ENCODE data around the gene LYZL1.
"Not testable (repeated sequence)": the region's sequence is repeated elsewhere in the genome, so short reads cannot be mapped to it uniquely, and the experiment has no call there.

The LYZL1 gene

DNA sequence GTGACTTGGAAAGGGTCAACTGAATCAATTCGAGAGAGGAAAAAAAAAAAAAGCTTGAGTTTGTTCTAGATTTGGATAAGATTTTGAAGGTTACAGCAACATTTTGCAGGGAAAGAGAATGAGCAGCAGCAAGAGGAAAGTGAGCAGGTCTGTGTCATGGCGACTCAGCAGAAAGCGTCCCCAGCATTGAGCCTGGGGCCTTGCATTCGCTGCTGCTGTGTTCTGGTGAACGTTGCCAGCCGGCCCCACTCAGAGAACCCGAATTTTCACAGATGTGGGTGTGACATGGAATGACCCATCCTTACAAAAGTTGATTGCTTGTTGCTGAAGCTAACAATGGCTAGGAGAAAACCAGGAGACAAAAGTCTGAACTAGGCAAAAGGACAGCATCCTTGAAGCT lies 21.6 kb downstream of the LYZL1 start:
- DNase-seq: not testable (repeated sequence)

DNA sequence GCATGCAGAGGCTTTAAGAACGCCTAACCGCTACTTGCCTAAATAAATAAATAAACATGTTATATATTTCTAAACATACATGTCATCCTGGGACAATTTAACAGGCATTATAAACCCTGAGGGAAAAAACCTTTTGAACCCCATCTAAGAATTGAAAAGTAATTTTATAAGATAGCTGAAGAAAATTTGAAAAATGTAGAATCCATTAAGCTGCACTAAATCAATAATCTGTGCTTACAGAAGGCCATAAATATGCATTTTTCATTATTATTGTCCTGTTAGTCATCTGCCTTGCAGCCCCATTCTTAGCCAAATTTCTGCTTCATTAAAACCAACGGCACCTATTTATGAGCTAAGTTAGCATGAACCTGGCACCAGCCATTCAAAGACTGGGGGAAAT lies 24.2 kb downstream of the LYZL1 start:
- no peak for DNase-seq

DNA sequence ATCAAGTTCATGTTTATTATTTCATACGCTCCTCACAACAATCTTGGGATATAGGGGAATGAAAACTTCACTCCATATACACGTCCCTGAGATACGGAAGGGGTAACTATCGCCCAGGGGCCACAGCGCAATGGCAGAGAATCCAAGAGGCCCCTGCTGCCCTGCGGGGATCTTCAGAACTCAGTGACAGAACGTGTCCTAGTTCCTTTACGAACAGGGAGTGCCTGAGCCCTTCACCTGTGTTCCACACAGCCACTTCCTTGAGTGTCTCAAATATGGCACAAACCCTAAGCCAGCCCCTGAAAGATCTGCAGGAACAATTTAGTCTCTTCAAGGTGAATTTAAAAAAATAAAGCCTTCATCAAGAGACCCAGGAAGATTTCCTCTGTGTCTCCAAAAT lies 25.9 kb downstream of the LYZL1 start:
- no peak for DNase-seq

DNA sequence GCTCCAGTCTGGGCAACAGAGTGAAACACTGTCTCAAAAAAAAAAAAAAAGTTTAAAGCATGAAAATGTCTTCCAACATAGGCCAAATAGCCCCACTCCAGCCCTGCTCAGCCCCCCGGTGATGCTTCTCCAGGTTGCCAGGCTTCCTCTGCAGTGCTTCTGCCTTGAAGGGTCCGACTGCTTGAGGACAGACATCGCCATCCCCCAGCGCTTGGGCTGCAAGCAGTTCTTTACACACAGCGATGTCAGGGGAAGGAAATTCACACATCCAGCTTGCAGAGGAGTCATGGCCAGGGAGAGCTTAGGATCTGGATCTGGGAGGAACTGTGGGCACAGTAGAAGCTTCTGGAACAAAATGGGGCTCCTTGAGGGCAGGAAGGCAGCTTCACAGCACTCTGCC lies 26.9 kb downstream of the LYZL1 start:
- DNase-seq: no peak

DNA sequence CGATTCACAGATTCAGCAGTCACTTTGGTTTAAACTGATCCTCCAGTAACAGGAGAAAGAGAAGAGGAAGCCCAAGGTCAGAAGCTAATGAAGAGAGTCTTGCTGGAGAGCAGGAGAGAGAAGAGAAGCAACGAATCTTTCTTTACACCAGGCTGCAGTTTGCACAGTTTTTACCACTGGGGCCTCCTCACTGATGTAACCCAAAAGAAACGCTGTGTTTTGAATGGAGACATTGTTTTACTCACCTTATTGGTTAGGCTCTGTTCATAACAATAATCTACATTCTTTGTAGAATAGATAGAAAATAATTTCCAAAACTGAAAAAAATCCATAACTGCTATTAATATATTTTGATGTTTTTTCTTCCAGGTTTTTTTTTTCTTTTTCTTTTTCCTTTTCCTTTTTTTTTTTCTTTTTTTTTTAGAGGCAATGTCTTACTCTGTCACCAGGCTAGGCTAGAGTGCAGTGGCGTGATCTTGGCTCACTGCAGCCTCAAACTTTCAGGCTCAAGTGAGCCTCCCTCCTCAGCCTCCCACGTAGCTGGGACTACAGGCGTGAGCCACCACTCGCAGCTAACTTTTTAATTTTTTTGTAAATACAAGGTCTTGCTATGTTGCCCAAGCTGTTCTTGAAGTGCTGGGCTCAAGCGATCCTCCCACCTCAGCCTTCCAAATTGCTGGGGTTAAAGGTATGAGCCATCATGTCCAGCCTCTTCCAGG lies 27.6 kb downstream of the LYZL1 start:
- no peak for DNase-seq

DNA sequence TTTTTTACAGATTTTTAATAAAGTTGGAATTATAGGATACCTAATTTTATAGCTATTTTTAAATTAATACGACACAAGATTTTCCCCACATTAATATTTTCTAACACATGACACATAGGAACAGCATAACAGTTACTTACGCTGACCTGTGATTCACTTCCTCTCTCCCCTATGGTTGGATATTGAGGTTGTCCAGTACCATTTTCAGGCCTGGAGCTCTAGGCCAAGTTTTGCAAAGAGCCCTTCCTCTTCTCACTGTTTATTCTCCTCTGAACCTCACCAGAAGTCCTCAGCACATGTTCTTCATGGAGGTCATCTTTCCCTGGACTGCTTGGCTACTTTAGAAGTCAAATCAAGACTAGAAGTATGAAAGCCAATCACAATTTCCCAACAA lies 28.2 kb downstream of the LYZL1 start:
- no peak for DNase-seq

DNA sequence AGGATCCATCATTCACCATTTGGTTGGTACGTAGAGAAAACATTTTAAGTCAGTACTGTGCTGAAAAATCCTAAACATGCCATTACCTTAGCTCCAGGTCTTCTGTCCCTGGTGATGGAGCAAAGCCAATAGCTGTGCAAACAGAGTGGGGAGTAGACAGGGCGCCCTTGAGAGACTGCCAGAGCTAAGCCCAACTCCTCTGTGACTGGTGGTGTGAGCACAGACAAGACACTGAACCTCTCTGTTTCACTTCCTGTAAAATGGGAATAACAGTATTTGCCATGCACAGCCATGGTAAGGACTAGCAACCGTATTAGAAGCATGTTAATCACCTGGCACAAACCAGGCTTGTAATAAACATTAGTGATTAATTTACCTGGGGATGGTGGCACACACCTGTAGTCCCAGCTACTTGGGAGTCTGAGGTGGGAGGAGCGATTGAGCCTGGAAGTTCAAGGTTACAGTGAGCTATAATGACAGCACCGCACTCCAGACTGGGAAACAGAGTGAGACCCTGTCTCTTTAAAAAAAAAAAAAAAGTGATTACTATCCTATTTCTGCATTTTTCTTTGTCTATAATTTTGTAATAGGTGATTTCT lies 28.7 kb downstream of the LYZL1 start:
- DNase-seq: no peak

DNA sequence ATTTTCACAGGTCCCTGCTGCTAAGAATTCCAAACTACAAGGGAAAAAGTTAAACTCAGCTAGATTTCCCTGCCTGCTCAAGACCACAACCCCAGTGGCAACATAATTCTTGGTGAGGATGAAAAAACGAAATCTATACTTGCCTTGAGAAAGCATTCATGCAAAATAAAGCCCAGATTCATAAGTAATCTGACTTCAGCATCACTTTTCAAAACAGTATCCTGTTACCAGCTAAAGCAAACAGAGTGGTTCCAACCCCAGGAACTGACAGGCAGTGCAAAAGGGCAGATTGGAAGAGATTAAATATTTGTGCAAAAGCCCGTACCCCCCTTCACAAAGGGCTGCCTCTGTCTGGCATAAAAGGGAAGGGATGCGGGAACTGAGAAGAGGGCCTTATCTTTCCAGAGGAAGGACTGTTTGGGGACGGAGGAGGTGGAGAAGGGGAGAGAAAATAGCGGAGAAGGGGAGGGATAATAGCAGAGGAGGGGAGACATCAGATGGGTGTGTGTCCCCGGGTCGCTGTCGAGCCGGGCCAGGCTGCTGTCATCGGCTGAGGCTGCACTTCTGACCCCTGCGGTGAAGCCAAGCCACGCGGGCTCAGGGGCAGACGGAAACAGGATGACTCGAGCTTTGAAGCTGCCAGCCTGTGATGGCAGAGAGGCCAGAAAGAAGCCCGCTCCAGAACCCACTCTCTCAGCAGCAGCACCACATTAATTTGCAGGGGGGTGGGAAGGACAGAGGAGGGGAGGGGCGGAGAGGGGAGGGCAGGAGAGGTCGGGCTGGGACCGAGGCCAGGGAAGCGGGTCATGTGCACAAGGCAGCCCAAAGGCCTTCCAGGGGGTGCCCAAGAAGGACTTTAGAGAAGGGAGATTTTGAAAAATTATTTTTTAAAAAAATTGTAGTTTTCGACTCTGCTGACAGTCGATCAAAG lies 29.5 kb downstream of the LYZL1 start:
- peak; percentile 19 for DNase-seq

DNA sequence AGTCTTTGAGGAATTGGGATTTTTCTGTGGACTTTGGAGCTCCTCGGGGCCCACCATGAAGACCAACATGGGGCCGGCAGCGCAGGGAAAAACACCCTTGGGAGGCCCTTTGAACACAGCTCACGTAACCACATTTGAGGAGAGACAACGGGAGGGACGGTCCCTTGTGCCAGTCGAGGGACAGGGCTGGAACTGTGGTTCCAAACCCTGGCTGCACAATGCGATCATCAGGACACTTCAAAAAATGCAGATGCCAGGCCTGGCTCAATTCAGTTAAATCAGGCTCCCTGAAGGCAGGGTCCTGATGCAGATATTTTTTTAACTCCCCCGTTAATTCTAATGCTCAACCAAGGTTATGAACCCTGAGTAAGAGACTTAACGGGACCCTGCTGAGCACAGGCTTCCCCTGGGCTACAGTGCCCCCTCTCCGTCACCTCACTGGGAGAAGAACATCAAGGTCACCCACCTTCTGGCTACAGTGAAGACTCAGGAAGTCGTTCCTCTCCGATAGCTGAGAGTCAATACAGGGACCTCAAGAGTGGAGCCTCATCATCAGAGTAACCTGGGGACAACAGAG lies 30.4 kb downstream of the LYZL1 start:
- peak; percentile 3 for DNase-seq

DNA sequence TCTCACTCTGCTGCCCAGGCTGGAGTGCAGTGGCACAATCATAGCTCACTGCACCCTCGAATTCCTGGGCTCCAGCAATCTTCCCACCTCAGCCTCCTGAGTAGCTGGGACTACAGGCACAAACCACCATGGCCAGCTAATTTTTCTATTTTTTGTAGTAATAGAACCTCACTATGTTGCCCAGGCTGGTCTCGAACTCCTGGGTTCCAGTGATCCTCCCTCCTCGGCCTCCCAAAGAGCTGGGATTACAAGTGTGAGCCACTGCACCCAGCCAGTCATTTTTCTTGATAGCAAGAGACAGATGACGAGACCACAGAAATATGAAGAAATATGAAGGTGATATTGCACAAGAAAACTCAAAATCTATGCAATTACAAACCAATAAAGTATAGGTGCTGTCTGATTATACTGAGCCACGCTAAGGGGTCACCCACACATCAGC lies 31.8 kb downstream of the LYZL1 start:
- not testable (repeated sequence) for DNase-seq

DNA sequence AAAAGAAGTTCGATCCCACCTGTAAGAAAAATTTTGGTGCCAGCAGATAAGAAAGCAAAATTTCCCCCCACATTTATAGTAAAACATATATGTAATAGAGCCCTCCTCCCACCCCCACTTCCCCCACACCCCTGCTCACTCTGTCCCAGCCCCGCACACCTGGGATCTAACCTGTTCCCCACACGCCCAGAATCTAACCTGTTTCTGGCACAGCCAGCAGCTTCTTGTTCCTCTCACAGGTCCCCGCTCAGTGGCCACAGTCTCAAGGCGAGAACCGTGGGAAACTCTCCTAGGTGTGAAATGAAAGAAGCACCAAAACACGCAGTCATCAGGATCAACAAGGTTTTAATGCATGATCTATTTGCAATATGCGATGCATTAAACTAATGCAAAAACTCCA lies 32.8 kb downstream of the LYZL1 start:
- no peak for DNase-seq

DNA sequence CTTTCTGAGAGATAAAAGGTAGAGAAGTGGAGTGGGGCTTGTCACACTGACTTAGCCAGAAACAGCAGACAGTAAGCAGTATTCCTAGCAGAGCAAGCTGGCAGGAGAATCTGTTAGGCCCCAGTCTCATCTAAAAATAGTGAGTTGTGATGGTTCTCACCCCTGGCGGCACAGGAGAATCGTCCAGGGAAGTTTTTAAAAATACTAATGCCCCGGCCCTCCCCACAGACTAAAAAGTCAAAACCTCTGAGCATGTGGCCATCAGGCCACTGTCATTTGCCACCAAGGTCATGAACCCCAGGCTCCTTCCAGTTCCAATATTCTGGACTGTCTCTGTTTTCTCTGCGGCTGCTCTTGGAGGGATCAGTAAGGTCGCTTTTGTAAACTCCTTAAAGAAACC lies 34.0 kb downstream of the LYZL1 start:
- DNase-seq: no peak

DNA sequence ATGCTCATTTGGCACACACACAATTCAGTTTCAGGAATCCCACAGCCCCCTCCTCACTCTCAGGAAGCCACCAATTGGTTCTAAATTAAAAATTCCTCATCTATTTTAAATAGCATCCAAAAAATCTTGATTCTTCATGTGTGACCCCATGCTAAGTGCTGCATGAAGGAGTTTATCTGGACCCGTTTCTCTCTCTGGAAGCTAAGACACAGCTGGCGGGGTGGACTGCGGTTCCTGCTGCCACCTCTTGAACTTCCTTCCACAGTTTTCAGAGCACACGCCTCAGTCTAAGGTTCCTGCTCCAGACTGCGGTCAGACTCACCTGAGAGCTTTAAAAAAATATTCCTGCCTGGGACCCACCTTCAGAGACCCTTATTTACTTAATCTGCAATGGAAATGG lies 34.5 kb downstream of the LYZL1 start:
- DNase-seq: no peak

DNA sequence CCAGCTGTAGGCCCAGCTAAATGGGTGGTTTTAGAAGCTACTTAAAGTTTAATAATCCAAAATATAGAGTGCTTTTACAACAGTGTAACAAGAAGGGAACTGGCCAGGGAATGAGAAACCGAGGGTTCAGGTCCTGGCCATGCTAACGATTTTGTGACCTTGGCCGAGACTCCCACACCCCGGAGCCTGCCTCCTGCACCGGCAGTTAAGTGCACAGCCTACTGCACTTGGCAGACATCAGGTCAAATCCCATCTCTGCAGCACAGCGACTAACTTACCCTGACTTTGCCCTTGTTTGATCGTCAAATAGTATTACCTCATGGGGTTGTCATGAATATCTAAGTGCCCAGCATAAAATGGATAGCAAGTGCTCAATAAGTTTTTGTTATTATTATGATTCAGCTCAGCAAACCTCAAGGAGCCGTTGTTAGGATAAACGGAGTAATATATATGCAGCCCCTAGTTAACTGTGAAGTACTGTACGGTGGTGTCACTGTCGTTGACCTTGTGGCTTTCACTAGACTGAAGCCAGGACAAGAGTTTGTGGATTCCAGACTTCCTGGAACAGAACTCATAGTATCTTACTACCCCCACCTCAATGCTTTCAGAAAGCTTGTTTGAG lies 35.5 kb downstream of the LYZL1 start:
- DNase-seq: no peak

DNA sequence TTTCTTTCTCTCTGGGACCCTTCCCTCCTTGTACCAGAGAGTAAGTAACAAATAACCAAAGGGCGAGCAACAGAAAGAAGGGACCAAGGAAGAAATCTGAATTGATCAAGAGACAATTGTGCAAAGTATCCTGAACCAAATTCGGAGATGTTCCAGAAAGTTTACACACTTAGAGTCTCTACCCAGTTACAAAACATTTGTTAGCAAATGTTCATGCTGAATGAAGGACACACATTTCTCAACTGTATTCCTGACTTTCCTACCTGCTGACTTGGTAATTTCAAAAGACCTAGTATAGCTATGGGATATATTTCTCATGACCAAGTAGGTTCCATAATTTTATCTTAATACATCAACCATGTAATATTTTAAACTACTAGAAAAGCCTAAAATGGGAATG lies 37.4 kb downstream of the LYZL1 start:
- DNase-seq: no peak

DNA sequence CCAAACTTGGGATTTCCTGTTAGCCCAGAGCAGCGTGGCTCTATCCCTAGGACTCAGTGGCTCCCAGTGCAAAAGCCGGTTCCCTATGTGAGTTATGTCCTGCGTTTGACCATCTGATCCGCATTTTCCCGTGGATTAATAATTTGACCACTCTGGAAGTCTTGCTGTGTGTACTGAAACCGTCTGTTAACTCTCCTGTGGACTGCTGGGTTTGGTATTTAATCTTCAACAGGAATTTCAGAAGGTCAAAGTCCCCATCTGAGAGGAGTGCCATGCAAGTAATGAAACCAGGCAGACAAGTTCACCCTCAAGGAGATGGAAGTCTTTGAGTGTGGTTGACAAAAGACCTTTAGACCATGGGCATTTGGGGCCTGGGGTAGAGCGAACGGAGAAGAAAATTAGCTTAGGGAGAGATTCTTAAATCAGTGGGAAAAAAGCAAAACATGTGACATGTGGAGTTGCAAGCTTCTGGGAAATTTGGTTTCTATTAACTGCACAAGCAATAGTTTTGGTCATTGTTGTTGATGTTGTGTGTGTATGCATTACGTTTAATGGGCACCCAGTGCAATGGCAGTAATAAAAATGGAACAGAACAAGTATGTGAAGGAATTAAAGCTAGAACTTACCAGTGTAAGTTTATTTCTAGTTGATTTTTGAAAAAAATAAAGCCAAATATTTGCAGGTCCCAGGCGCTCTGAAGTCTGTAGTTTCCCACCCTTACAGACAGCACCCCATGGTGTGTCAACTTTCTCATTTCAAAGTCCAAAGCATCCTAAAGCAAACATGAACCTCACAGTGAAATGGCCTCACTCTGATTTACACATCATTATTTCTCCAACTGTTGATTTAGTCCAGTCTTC lies 38.2 kb downstream of the LYZL1 start:
- no peak for DNase-seq

DNA sequence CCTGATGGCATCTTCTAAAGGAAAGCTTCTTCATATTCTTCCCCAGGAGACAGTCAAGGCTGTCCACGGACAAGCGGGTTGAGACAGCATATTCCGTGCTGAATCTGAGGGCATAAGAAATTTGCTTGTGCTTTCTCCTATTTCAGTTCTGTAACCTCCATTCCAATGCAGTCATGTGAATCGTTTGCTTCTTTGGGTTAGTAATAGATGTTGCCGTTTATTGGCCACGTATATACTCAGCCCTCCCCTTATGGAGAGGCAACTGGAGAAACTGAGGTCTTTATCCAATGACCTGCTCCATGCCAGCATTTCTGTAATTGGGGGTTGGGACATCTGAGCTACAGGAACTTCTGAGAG lies 38.9 kb downstream of the LYZL1 start:
- DNase-seq: no peak

DNA sequence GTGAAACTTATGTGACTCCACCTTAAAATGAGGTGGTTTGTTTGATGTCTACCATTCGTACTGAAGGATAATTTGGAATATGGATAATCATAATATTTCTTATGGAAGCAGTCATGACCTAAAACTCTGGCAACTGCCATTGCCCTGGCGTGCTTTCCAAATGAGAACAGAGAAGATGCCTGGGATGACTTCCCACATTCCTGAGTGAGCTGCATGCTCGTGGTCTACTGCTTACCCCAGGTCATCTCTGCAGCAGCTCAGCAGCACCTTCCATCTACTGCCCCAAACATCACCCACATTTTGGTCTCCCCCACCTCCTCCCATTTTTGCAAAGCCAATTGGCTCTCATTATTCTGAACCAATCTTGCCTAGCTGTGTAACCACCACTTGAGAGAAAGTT lies 40.1 kb downstream of the LYZL1 start:
- DNase-seq: no peak

DNA sequence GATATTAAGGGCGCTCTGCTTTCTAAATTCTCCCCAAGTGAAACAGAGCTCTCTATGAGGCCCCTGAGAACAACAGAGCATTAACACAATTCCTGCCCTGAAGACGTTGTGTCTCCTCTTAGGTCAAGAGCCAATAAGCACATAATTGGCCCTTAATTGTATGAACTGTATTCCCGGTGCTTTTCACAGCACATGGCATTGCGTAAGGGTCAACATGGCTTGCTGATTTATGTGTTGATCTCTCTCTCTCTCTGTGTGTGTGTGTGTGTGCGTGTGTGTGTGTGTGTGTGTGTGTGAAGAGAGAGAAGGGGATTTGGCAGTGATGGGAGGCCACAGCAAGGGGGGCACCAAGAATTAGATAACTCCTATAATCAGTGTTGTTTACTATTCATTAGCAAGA lies 40.5 kb downstream of the LYZL1 start:
- DNase-seq: peak; percentile 36

DNA sequence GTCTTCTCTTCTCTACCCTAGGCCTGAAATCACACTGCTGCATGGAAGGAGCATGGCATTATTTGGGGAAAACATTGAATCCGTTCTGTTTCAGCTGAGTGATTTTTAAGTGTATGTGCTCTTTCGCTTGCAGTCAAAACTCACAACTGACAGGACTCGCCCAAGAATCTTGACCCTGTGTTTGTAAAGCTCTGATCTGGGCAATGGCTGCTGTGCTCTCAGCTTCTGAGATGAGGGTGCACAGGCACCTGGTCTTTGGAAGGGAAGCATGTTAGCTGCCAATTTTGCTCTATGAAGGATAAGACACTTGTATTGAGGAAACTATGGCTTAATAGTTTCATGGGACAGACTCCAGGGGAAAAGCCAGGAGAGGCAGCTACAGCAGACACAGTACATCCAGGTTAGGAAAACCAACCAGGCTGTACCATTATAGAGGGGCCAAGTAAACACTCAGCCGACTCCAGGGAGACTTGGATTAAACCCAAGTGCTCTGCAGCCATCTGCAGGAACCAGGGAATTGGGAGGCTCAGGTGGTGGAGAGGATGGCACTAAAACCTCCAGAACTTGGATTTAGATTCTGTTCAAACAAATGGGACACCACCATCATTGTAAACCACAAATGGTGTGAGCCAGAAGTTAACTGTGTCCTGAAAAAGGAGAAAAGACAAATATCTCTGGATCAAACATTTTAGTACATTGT lies 43.3 kb downstream of the LYZL1 start:
- DNase-seq: no peak

DNA sequence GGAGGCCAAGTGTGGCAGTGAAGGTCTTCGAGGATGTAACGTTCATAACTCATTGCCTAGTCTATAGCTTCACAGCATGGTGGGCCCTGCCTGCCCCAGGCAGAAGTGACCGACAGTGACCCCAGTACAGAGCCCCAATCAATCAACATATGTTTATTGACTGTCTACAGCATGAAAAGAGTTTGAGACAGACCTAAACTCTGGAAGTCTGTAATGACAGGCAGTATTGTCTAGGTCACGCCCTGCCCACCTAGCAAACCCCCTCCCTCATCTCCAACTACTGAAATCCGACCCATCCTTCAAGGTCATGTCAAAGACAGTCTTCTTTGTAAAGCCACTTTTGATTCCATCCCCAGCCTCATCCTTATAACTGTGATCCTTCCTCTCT lies 43.9 kb downstream of the LYZL1 start:
- DNase-seq: no peak

DNA sequence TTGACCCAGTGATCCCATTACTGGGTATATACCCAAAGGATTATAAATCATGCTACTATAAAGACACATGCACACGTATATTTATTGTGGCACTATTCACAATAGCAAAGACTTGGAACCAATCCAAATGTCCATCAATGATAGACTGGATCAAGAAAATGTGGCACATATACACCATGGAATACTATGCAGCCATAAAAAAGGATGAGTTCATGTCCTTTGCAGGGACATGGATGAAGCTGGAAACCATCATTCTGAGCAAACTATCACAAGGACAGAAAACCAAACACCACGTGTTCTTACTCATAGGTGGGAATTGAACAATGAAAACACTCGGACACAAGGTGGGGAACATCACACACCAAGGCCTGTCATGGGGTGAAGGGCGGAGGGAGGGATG lies 48.7 kb downstream of the LYZL1 start:
- not testable (repeated sequence) for DNase-seq

All from NCI-H510A treated with DMSO at 0.1 percent for 48 hours (cell line).